EH (cell line): ENCODE results near the gene ACVR1B.

ENCODE experiments used
- DNase-seq: peaks from one replicate; pipeline ENCODE4 v3.0.0-alpha.2; 2015; ENCODE audit warnings: low read depth

ACVR1B gene

DNA sequence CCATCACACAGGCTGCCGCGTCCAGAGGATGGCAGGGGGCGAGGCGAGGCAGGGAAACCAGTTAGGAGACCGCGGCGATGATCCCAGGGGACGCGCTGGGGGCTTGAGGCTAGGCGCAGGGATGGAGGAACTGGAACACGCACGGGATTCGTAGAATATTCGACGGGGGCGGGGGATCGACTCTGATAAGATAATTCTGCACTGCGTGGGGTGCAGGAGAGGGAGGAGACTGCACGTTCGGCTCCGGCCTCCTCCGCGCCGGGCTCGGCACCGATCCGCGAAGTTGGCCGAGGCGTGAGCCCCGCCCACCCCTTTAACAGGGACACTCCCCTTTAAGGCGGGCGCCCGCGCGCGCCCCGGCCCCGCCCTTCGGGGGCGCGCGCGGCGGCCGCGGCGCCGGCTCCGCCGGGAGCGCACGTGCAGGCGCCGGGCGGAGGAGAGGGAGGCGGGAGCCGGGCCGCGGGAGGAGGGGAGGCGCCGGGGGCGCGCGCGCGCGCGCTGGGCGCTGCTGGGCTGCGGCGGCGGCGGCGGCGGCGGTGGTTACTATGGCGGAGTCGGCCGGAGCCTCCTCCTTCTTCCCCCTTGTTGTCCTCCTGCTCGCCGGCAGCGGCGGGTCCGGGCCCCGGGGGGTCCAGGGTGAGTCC is at the start of gene ACVR1B:
TSS of gene ACVR1B (plus strand) at position 501 of the 644 bp plus-strand sequence. CDS start at position 546, 45 bp downstream.
- DNase-seq, result peak; percentile 89

DNA sequence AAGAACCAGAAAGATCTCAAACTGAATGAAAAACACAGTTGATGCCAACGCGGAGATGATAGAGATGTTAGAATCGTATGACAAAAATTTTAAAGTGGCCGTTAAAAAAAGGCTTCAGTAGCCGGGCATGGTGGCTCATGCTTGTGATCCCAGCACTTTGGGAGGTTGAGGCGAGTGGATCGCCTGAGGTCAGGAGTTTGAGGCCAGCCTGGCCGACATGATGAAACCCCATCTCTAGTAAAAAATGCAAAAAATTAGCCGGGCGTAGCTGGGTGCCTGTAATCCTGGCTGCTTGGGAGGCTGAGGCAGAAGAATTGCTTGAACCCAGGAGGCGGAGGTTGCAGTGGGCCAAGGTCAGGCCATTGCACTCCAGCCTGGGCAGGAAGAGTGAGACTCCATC is 49.6 kb upstream of the ACVR1B start:
- no peak for DNase-seq

DNA sequence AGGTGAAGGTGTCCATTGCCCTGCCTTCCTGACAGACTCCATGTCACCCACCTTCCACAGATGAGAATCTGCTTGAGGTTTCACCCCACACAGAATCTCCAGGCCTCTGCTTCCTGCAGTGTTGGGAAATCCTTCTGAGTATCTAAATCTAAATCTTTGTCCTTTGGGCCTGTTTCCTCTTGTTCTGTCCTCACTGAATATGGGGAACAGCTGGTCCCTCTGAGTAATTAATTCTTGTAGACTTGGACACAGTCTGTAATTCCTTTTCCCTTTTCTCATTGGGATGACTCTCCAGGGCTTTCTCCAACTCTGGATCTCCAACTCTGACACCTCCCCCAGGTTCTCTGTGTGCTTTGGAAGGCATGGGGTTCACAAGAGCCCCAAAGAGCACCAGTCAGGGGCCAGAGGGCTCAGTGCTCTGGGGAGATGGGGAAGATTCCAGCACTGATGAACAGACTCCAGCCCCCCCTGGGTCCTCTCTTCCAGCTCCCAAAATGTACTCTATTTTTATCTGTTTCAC is 46.5 kb upstream of the ACVR1B start:
- DNase-seq, result peak; percentile 67

DNA sequence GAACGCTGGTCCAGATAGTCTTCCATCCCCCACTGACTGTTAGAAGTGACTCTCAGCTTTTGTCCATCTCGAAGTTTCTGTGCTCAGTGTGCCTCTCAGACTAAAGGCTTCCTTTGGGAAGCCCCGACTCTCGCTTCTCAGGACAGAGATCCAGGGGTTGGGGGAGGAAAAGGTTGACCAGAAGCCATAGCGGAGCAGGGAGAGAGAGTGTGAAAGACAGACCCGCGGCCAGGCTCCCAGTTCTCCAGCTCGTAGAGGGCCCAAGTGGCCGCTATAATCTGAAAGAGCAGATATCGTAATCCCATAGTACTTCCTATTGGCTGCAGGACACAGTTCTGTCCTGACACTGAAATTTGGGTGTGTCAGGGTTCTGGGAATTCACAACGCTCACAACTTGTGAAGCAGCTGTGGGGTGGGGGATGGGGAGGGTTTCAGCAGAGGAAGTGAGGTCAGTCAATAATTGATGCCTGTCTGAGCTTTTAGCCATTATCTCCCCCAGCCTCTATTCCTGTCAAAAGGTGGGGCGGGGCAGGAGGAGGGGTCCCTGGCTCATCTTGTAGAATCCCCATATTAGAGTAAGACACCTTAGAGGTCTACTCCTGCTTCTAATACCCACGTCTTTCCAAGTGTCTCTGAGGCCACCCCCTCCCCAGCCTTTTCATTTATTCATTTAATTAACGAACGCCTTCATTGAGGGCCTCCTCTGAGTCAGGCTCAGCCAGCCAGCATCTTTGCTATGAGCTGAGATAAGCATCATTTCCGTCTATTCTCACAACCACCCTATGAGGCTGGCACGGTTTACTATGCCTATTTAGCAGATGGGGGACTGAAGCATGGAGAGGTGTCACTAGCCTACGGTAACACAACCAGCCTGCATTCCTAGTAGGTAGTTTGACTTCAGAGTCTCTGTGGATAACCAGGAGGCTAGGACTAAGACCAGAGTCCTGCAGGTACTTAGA is 45.7 kb upstream of the ACVR1B start:
- peak; percentile 62 for DNase-seq

DNA sequence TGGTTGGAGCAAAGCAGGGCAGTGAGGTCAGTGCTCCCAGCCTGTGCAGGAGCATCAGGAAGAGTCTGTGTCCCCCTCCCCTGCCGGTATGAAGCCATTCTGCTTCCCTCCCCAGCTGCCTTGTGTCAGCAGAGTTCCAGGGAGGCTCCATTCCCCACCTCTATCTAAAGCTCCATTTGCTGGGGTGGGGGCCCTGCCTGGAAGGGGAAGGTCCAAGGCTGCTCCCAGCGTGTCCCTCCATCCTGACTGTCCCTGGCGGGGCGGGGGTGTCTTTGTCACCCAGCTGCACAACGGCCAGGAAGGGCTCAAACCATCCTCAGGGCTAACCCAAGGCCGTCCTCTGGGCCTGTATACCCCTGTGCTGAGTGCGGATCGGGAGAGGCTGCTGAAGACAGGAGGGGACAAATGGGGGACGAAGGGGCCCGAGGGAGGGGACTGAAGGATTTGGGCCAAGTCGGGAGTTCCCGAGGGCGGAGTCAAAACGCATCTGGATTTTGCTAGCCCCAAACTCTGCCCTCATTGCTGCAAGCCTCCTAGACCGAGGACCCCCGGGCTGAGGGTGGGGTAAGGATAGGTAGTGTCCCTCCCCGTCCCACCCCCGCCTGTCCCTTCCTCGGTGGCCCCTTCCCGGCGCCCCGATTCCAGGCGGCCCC is 44.9 kb upstream of the ACVR1B start:
- no peak for DNase-seq

DNA sequence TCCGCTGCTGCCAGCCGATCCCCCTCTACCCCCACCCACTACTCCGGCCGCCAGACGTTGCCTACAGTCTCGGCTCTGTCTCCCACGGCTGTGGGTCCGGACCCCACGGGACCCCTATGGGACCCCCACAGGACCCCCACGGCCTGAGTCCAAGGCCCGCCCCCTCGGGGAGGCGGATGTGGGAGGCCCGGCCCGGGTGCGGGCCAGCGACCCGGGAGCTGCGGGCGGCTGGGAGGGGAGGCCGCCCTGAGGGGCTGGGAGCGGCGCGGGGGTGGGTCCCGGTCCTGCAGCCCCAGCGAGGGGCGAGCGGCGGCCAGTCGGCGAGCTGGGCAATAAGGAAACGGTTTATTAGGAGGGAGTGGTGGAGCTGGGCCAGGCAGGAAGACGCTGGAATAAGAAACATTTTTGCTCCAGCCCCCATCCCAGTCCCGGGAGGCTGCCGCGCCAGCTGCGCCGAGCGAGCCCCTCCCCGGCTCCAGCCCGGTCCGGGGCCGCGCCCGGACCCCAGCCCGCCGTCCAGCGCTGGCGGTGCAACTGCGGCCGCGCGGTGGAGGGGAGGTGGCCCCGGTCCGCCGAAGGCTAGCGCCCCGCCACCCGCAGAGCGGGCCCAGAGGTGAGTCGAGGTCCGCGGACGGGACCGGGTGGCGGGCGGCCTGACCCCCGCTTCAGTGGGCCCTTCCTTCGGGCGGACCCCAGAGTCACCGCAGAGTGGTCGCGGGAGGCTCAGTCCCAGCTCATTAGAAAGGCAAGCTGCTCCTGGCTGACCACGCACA is 44.2 kb upstream of the ACVR1B start, which contains the start of gene ACVRL1:
TSS of gene ACVRL1 (plus strand) at position 422 of the 773 bp plus-strand sequence. CDS start 4,971 bp downstream, outside the sequence.
- peak; percentile 59 for DNase-seq

DNA sequence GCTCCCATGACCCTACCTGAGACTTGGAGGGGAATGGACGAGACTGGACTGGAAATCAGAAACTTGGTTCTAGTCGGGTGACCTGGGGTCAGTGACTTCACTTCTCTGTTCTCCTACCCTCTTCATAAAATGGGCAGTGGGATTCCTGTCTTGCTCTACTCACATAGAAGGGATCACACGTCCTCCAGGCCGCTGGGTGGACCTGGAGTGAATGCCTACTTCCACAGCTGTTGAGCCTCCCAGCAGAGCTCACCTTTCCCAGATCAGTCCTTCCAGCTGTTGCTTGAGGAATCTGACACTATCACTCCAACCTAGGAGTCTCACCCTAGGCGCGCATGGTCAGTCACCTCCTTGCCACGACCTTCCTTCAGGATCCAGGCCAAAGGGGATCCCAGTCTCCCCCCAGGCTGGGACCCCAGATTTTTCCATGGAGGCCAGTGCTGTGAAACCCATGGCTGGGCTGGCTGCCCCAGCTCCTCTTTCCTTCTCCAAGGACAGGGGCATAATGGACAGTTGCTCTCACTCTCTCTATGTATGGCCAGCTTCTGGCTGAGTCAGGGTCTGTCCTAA is 43.6 kb upstream of the ACVR1B start:
- no peak for DNase-seq

DNA sequence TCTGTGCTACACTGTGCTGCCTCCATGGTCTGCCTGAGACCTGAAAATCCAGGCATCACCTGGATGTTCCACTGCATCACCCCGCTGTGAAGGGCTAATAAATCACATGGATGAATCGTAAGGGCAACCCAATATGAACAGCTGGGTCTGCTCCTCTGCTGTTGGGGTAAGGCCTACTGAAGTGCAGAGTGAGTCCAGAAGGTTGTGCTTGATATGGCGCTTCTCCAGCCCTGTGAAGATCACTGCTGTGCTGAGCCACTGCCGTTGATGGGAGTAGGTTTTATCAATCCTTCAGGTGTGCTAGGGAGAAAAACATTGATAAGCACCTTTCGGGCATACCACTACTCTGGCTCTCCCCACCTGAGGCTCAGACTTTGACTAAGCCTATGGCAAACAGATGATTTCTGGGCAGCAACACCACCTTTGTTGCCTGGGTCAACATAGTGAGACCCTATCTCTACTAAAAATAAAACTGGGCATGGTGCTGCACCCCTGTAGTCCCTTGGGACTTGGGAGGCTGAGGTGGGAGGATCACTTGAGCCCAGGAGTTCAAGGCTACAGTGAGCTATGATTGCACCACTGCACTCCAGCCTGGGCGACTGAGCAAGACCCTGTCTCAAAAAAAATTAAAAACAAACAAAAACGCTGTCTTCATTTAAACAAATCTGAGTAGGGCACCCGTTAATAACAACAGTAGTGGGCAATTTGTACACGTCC is 42.5 kb upstream of the ACVR1B start:
- DNase-seq, result no peak

DNA sequence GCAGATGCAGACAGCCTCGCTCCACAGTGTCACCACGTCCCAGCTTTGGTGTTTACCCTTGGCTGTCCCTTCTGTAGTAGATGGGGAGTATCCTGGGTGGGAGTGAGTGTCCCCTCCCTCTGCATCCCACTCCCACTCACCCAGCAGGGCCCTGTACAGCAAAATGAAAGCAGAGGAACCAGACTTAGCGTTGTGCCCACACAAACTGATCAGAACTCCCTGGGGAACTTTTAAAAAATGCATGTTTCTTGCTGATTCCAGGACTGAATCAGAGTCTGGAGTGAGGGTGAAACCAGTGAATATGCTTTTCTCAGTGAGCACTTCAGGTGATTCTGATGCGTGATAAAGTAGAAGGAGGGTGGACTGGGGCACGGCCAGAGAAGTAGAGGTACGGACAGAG is 41.3 kb upstream of the ACVR1B start:
- no peak for DNase-seq

DNA sequence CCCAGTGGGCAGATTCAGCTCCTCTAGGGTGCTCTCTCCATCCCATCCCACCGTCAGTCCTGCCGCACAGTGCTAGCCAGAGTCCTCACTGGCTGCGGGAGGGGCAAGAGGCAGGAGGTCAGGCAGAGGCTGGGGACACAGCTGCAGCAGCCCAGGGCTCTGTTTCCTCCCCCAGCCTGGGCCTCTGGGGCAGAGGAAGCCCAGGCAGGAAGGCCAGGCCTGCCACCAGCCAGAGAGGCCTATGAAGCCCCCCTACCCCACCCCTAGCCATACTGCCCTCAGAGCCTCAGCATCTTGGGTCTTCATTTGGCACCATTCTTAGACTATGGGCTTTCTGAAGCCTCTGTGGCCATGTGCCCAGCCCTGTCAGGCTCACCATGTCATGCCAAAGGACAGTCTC is 40.8 kb upstream of the ACVR1B start:
- no peak for DNase-seq

DNA sequence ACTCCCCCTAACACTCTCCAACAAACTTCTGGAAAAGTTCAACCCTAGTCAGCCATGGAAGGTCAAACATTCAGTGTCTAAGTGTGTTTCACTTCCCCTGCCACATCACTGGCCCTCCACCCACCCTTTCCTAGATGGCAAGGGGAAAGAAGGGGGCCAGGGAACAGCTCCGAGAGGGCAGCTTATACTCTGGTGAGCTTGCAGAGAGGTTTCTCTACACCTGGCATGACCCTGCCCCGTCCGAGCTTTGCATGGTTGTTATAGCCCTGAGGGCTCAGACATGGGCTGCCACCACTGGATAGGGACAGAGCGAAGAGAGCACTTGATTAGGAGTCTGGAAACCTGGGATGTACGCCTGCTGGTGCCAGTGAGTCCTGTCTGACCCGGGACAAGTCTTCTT is 40.2 kb upstream of the ACVR1B start:
- DNase-seq, result no peak

DNA sequence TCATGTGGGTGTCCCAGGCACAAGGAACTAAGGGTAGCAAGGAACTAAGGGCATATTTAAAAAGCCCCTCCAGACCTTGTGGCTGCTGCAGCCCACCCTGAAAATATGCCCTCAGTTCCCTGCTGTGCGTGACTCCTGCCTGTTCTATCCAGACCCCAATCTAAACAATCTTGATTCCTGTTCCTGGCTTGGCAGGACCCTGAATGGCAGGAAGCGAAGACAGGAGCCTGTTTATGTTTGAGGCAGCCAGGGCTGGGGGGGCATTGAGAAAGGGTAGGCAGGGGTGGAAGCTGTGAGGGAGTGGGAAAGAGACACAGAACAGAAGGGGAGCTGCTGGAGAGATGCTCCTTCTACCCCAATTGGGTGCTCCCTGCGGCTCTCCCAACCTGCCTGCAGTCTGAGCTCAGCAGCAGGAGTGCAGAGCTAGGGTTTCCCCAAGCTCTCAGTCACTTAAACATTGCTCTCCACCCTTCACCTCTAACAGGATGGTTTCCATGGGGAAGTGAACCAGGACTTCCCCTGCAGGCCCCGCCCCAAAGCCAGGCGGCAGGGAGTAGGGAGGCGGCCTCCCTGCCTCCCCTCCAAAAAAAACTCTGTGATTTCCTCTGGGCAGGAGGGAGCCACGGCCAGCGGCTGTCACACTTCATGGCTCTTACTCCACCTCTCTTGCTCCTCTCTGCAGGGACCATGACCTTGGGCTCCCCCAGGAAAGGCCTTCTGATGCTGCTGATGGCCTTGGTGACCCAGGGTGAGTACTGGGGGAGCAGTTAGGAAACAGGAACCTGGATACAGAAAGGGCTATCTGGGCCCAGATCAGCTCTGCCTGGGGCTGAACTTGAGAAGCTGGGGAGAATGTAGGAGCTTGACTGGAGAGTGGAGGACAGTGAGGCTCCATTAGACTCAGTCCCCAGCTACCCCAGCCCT is 39.4 kb upstream of the ACVR1B start:
- peak; percentile 39 for DNase-seq

DNA sequence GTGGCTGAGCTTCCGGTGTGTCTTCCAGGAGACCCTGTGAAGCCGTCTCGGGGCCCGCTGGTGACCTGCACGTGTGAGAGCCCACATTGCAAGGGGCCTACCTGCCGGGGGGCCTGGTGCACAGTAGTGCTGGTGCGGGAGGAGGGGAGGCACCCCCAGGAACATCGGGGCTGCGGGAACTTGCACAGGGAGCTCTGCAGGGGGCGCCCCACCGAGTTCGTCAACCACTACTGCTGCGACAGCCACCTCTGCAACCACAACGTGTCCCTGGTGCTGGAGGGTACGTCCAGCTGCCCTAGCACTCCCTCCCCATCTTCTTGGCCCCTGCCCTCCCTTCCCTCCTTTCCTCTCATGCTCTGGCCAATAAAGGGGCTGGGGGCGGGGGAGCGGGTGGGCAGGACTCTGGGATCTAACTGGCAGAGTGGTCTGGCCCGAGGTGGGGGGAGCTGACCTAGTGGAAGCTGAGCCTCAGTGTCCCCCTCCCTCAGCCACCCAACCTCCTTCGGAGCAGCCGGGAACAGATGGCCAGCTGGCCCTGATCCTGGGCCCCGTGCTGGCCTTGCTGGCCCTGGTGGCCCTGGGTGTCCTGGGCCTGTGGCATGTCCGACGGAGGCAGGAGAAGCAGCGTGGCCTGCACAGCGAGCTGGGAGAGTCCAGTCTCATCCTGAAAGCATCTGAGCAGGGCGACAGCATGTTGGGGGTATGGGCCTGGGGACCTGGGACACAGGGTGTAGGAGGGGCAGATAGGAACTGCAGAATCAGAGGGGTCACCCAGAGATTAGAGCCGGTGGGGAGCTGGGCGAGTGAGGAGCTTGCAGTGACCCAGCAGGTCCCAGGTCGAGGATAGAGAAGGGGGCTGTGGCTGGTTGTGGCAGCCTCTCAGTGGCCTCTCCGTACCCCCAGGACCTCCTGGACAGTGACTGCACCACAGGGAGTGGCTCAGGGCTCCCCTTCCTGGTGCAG is 38.1 kb upstream of the ACVR1B start:
- no peak for DNase-seq

DNA sequence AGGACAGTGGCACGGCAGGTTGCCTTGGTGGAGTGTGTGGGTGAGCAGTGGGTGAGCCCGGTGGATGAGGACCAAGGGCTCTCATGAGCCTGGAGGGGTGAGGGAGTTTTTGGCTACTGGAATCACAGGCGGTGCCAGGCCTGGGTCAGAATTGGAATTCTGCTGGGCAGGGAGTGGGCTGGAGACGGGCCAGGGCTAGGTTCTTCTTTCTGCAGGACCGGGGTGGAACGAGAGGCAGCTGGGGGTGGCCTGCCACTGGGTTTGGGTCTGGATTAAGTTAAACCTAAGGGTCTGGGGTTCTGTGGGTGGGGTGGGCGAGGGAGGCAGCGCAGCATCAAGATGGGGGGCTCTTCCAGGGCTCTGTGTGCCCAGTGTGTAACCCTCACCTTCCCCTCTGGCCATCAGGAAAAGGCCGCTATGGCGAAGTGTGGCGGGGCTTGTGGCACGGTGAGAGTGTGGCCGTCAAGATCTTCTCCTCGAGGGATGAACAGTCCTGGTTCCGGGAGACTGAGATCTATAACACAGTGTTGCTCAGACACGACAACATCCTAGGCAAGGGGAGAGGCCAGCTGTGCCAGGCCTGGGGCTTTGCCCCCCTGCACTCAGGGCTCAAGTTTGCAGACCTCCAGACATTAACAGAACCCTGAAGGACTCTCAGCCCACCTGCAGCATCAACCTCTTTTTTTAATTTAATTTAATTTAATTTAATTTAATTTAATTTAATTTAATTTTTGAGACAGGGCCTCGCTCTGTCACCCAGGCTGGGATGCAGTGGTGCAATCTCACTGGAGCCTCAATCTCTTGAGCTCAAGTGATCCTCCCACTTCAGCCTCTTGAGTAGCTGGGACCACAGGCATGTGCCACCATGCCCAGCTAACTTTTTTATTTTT is 37.2 kb upstream of the ACVR1B start:
- no peak for DNase-seq

DNA sequence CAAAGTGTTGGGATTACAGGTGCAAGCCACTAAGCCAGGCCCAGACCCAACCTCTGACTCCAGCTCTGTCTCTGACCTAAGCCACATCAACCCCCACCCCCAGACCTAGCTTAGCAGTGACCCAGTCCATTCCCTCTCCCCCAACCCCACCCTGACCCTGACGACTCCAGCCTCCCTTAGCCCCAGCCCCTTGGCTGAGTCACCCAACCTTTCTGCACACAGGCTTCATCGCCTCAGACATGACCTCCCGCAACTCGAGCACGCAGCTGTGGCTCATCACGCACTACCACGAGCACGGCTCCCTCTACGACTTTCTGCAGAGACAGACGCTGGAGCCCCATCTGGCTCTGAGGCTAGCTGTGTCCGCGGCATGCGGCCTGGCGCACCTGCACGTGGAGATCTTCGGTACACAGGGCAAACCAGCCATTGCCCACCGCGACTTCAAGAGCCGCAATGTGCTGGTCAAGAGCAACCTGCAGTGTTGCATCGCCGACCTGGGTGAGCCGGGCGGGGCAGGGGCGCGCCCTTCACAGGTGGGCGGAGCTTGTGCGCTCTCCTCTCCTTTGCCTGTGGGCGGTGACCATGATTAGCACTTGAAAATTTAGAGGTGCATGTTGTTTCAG is 36.4 kb upstream of the ACVR1B start:
- no peak for DNase-seq

DNA sequence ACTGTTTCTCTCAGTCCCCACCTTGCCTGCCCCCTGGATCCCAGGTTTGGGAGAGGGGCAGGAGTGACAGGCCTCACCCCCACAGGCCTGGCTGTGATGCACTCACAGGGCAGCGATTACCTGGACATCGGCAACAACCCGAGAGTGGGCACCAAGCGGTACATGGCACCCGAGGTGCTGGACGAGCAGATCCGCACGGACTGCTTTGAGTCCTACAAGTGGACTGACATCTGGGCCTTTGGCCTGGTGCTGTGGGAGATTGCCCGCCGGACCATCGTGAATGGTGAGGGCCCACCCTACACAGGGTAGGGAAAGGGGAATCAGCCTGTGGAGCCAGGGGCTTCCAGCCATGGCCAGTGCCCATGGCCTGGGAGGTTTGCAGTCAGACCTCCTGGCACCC is 35.5 kb upstream of the ACVR1B start:
- no peak for DNase-seq
